NB4 (cell line): ENCODE measurements around the gene JPT1.
"Not testable (repeated sequence)": the region's sequence is repeated elsewhere in the genome, so short reads cannot be mapped to it uniquely, and the experiment has no call there.

Experiments
- DNase-seq: peaks from one replicate; pipeline ENCODE4 v3.0.0; 2010; ENCODE audit warnings: low read depth
- H3K4me3 ChIP-seq: one replicate; pipeline ENCODE4 v1.5.1; 2011; ENCODE audit warnings: mild to moderate bottlenecking, low read depth, low read length, moderate library complexity
- MAX ChIP-seq: IDR thresholded peaks from 2 replicates; pipeline ENCODE4 v1.6.1; 2011; ENCODE audit warnings: low read depth, low read length
- MYC ChIP-seq: IDR thresholded peaks from 2 replicates; pipeline ENCODE4 v1.6.1; 2011; ENCODE audit warnings: low read depth, low read length
- POLR2A ChIP-seq: IDR thresholded peaks from 2 replicates; pipeline ENCODE4 v1.6.1; 2011; ENCODE audit warnings: mild to moderate bottlenecking; ENCODE audit not compliant: insufficient read length; ENCODE audit errors: extremely low read depth
- TF ChIP-seq, protein P1 (sequence below): IDR thresholded peaks from one replicate; pipeline ENCODE4 v1.5.1; 2012; ENCODE audit warnings: low read depth, low read length

Gene JPT1

DNA sequence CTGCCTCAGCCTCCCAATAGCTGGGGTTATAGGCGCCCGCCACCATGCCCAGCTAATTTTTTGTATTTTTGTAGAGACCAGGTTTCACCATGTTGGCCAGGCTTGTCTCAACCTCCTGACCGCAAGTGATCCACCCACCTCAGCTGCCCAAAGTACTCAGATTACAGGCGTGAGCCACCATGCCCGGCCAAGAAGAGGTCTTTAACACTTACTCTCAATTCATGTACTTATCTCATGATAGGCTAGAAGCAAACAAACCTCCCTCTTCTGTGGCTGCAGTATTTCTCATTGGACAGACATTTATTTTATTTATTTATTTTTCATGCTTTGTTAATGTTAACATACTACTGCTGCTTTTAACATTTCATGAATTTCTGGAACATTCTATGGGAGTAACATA is 15.8 kb downstream of the JPT1 start:
- H3K4me3 ChIP-seq = no peak overlapping the region
- TF ChIP-seq, protein P1, sequence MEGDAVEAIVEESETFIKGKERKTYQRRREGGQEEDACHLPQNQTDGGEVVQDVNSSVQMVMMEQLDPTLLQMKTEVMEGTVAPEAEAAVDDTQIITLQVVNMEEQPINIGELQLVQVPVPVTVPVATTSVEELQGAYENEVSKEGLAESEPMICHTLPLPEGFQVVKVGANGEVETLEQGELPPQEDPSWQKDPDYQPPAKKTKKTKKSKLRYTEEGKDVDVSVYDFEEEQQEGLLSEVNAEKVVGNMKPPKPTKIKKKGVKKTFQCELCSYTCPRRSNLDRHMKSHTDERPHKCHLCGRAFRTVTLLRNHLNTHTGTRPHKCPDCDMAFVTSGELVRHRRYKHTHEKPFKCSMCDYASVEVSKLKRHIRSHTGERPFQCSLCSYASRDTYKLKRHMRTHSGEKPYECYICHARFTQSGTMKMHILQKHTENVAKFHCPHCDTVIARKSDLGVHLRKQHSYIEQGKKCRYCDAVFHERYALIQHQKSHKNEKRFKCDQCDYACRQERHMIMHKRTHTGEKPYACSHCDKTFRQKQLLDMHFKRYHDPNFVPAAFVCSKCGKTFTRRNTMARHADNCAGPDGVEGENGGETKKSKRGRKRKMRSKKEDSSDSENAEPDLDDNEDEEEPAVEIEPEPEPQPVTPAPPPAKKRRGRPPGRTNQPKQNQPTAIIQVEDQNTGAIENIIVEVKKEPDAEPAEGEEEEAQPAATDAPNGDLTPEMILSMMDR = no peak
- TF ChIP-seq MAX (no peak), MYC (no peak), POLR2A (no peak)
- DNase-seq = no peak

DNA sequence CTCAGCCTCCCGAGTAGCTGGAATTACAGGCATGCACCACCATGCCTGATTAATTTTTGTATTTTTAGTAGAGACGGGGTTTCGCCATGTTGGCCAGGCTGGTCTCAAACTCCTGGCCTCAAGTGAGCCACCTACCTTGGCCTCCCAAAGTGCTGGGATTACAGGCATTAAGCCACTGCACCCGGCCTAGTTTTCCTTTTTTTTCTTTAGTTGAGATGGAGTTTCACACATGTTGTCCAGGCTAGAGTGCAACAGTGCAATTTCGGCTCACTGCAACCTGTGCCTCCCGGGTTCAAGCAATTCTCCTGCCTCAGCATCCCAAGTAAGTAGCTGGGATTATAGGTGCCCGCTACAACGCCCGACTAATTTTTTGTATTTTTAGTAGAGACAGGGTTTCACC is 16.6 kb downstream of the JPT1 start:
- not testable (repeated sequence) for DNase-seq, H3K4me3 ChIP-seq

GRCh38 chr17:75135946-75136345 is 18.4 kb downstream of the JPT1 start:
- H3K4me3 ChIP-seq = no peak overlapping the region
- DNase-seq = no peak
- no peak for TF ChIP-seq POLR2A
- TF ChIP-seq, protein P1 = no peak
- no peak for TF ChIP-seq MAX
- TF ChIP-seq MYC = no peak

DNA sequence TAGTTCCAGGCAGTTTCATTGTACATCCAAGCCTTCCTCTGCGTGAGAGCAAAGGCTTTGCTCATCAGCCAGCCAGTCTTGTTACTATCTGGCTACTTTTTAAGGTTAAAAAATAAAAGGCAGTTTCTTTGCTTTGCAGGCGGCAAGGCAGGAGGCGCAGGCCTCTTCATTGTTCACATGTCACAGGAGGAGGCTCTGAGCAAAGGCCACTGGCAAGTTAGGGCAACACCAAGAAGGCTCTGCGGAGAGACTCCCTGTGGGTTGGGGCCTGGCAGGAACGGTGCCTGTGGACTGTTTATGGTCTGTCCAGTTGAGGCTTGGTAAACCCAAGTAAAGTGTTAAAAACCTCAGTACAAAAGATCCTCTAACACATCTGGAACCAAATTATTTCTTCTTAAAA is 18.9 kb downstream of the JPT1 start:
- no peak for DNase-seq
- TF ChIP-seq POLR2A = no peak
- TF ChIP-seq, protein P1 = no peak
- TF ChIP-seq MYC = no peak
- no peak for TF ChIP-seq MAX
- H3K4me3 ChIP-seq = no peak overlapping the region

DNA sequence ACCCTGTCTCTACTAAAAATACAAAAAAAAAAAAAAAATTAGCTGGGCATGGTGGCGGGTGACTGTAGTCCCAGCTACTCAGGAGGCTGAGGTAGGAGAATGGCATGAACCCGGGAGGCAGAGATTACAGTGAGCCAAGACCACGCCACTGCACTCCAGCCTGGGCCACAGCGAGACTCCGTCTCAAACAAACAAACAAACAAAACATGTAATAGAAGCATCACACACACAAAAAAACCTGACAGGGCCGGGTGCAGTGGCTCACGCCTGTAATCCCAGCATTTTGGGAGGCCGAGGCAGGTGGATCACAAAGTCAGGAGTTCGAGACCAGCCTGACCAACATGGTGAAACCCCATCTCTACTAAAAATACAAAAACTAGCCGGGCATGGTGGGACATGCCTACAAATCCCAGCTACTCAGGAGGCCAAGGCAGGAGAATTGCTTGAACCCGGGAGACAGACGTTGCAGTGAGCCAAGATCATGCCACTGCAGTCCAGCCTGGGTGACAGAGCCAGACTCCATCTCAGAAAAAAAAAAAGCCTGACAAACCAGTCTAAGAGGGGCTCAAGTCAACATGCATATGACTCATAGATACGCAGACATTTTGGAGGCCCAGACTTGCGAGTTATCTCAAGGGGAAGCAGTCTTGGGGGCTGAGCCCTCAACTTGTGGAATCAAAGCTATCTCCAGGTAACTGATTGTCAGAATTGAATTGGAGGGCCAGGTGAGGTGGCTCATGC is 20.5 kb downstream of the JPT1 start:
- not testable (repeated sequence) for DNase-seq

GRCh38 chr17:75133001-75133400 is 21.3 kb downstream of the JPT1 start:
- no peak overlapping the region for H3K4me3 ChIP-seq
- peak; percentile 30 for DNase-seq
- TF ChIP-seq, protein P1 = no peak
- no peak for TF ChIP-seq POLR2A

More for the DNA sequence above, 20.5 kb downstream of the JPT1 start:
- H3K4me3 ChIP-seq = not testable (repeated sequence)

DNA sequence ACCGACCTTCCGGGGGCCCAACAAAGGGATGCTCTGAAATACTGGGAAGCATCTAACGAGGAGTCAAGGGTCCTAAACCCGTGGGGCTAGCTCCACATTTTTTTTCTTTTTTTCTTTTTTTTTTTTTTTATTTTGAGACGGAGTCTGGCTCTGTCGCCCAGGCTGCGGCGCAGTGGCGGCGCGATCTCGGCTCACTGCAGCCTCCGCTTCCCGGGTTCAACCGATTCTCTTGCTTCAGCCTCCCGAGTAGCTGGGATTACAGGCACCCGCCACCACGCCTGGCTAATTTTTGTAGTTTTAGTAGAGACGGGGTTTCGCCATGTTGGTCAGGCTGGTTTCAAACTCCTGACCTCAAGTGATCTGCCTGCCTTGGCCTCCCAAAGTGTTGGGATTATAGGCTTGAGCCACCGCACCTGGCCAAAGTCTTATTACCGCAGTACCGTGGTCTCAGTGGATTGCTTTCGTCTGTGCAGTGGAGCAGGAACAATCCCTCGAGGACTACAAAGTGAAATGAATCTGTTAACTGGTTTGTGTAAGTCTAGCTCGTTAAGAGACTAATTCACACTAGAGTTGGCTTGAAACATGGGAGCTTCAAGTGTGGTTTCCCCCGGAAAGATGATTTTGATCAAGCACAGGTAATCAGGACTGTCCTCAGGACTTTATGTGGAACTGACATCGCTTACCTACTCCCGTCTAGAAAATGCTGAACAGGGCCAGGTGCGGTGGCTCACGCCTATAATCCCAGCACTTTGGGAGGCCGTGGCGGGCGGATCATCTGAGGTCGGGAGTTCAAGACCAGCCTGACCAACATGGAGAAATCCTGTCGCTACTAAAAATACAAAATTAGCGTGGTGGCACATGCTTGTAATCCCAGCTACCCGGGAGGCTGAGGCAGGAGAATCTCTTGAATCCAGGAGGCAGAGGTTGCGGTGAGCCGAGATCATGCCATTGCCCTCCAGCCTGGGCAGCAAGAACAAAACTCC is 22.0 kb downstream of the JPT1 start:
- DNase-seq = peak; percentile 46
- peak overlapping the region; percentile 71 for H3K4me3 ChIP-seq
